SK-N-SH (cell line): Measurements from ENCODE around the gene HDAC4. TPM values are rescaled to one million over a fixed set of nuclear protein-coding genes. Genes with fewer than 3 reads are reported as not detected.
A peak's percentile ranks its signal among the peaks of the same experiment; 100 is the strongest.

Experiments used
- CTCF ChIA-PET: fragments of 300-600, 350-600 bp; formaldehyde crosslinking; extraction: SDS; loops from one replicate; lab custom pipeline; 2021; lab: Yijun Ruan, JAX
- POLR2A ChIA-PET: fragments of 350-600 bp; sonication (Branson Sonifier 250); formaldehyde crosslinking; extraction: SDS; loops from one replicate; lab custom pipeline; 2020; ENCODE audit warnings: antibody characterized with exemption, inconsistent platforms; lab: Yijun Ruan, JAX
- DNase-seq: peaks from one replicate; pipeline ENCODE4 v3.0.0; 2012
- H2AFZ ChIP-seq: fragments of 200-600 bp; sonication (generic); 2 replicates; pipeline ENCODE4 v1.8.1; 2016; ENCODE audit warnings: antibody characterized with exemption, mild to moderate bottlenecking, low read depth
- H3F3A ChIP-seq: fragments of 200-600 bp; sonication (generic); replicated peaks from 2 replicates; pipeline ENCODE3; 2016; ENCODE audit warnings: antibody characterized with exemption, mild to moderate bottlenecking; ENCODE audit not compliant: insufficient read depth
- H3K27ac ChIP-seq, 2 experiments: fragments of 200-500 bp in 1 of 2; fragments of 200-600 bp in 1 of 2; sonication (Bioruptor generic) in 1 of 2; sonication (generic), shearing (Covaris generic) in 1 of 2; 2 replicates each; pipeline versions ENCODE4 v1.5.1 to v1.6.1; 2014 to 2016; ENCODE audit warnings: low read depth in 2 of 2, inconsistent platforms in 1 of 2, low read length in 1 of 2, mild to moderate bottlenecking in 1 of 2, mixed read lengths in 1 of 2
- H3K27me3 ChIP-seq: fragments of 200-600 bp; sonication (generic), shearing (Covaris generic); 2 replicates; pipeline ENCODE4 v1.6.1; 2016; ENCODE audit warnings: mixed run types; ENCODE audit not compliant: insufficient read depth
- H3K36me3 ChIP-seq, 2 experiments: fragments of 200-500 bp in 1 of 2; fragments of 200-600 bp in 1 of 2; sonication (Bioruptor generic) in 1 of 2; sonication (generic) in 1 of 2; replicated peaks in 1 of 2; 2 replicates each; pipeline versions ENCODE3 to v1.5.1; 2014 to 2016; ENCODE audit warnings: low read length in 1 of 2, mild to moderate bottlenecking in 1 of 2; ENCODE audit not compliant: insufficient read depth in 2 of 2, control insufficient read depth in 1 of 2
- H3K4me1 ChIP-seq, 2 experiments: fragments of 200-500 bp in 1 of 2; fragments of 200-600 bp in 1 of 2; sonication (Bioruptor generic) in 1 of 2; sonication (generic), shearing (Covaris generic) in 1 of 2; 2 replicates each; pipeline versions ENCODE4 v1.5.1 to v1.6.1; 2014 to 2016; ENCODE audit warnings: low read depth in 1 of 2, low read length in 1 of 2, mixed run types in 1 of 2; ENCODE audit not compliant: insufficient read depth in 2 of 2, control insufficient read depth in 1 of 2
- H3K4me2 ChIP-seq: fragments of 200-600 bp; sonication (generic), shearing (Covaris generic); 2 replicates; pipeline ENCODE4 v1.6.1; 2017; ENCODE audit warnings: mixed run types
- H3K4me3 ChIP-seq, 2 experiments: fragments of 200-500 bp in 1 of 2; fragments of 200-600 bp in 1 of 2; sonication (Bioruptor generic) in 1 of 2; sonication (generic), shearing (Covaris generic) in 1 of 2; 2 replicates each; pipeline versions ENCODE4 v1.5.1 to v1.8.1; 2014 to 2016; ENCODE audit warnings: low read depth in 2 of 2, inconsistent platforms in 1 of 2, low read length in 1 of 2, mild to moderate bottlenecking in 1 of 2, mixed read lengths in 1 of 2, moderate library complexity in 1 of 2
- H3K79me2 ChIP-seq: fragments of 200-600 bp; sonication (generic); 2 replicates; pipeline ENCODE4 v1.8.1; 2017; ENCODE audit warnings: mild to moderate bottlenecking; ENCODE audit not compliant: insufficient read depth
- H3K9ac ChIP-seq: fragments of 200-600 bp; sonication (generic); 2 replicates; pipeline ENCODE4 v1.6.1; 2017; ENCODE audit warnings: mixed run types
- H3K9me2 ChIP-seq: fragments of 200-600 bp; sonication (generic); 2 replicates; pipeline ENCODE4 v1.6.1; 2017; ENCODE audit warnings: mixed run types
- H3K9me3 ChIP-seq: fragments of 200-600 bp; sonication (generic); 2 replicates; pipeline ENCODE4 v1.6.1; 2017; ENCODE audit warnings: mixed run types, mild to moderate bottlenecking, moderate library complexity
- H4K20me1 ChIP-seq: fragments of 200-600 bp; sonication (generic); 2 replicates; pipeline ENCODE4 v1.6.1; 2017; ENCODE audit warnings: mild to moderate bottlenecking, mixed run types; ENCODE audit not compliant: insufficient read depth
- ELF1 ChIP-seq: IDR thresholded peaks from 2 replicates; pipeline ENCODE4 v1.4.0; 2012
- EP300 ChIP-seq, 2 experiments: IDR thresholded peaks; 2 replicates each; pipeline versions ENCODE4 v1.4.0 to v1.6.1; 2012; ENCODE audit warnings: borderline replicate concordance in 1 of 2, low read depth in 1 of 2, low read length in 1 of 2
- FOSL2 ChIP-seq: IDR thresholded peaks from 2 replicates; pipeline ENCODE4 v1.4.0; 2012; ENCODE audit warnings: low read depth, mild to moderate bottlenecking, moderate library complexity, borderline replicate concordance
- FOXJ3 ChIP-seq: sonication (generic); formaldehyde crosslinking; IDR thresholded peaks from 2 replicates; pipeline ENCODE4 v1.5.1; 2020; ENCODE audit warnings: mild to moderate bottlenecking, missing genetic modification reagents
- IRF3 ChIP-seq: fragments of 150-350 bp; IDR thresholded peaks from 2 replicates; pipeline ENCODE4 v1.6.1; 2016; ENCODE audit warnings: mild to moderate bottlenecking, low read depth, low read length
- JUND ChIP-seq: IDR thresholded peaks from 2 replicates; pipeline ENCODE4 v1.4.0; 2012
- MAX ChIP-seq: IDR thresholded peaks from 2 replicates; pipeline ENCODE4 v1.4.0; 2012; ENCODE audit warnings: low read depth
- MEF2A ChIP-seq: IDR thresholded peaks from 2 replicates; pipeline ENCODE4 v1.4.0; 2012; ENCODE audit warnings: low read depth, borderline replicate concordance
- MXI1 ChIP-seq: IDR thresholded peaks from 2 replicates; pipeline ENCODE4 v1.6.1; 2012; ENCODE audit warnings: mild to moderate bottlenecking, low read depth, low read length, improper control_type of control experiment
- NFIC ChIP-seq: IDR thresholded peaks from 2 replicates; pipeline ENCODE4 v1.4.0; 2012; ENCODE audit warnings: borderline replicate concordance
- PBX3 ChIP-seq: IDR thresholded peaks from 2 replicates; pipeline ENCODE4; 2012
- POLR2AphosphoS5 ChIP-seq: IDR thresholded peaks from 2 replicates; pipeline ENCODE4 v1.6.1; 2012; ENCODE audit warnings: low read depth, low read length
- RAD21 ChIP-seq: IDR thresholded peaks from 2 replicates; pipeline ENCODE4 v1.6.1; 2012; ENCODE audit warnings: mild to moderate bottlenecking, low read length
- RCOR1 ChIP-seq: fragments of 150-350 bp; IDR thresholded peaks from 2 replicates; pipeline ENCODE4 v1.6.1; 2017; ENCODE audit warnings: antibody characterized with exemption, low read length
- RFX5 ChIP-seq: IDR thresholded peaks from 2 replicates; pipeline ENCODE4 v1.6.1; 2012; ENCODE audit warnings: mild to moderate bottlenecking, improper control_type of control experiment, low read length
- TAF1 ChIP-seq: IDR thresholded peaks from 2 replicates; pipeline ENCODE4 v1.6.1; 2012; ENCODE audit warnings: low read depth, mild to moderate bottlenecking, low read length, moderate library complexity, borderline replicate concordance
- TEAD4 ChIP-seq: IDR thresholded peaks from 2 replicates; pipeline ENCODE4 v1.4.0; 2012; ENCODE audit warnings: mild to moderate bottlenecking, borderline replicate concordance; ENCODE audit not compliant: insufficient read depth
- YY1 ChIP-seq: IDR thresholded peaks from 2 replicates; pipeline ENCODE4 v1.4.0; 2012; ENCODE audit warnings: low read depth, mild to moderate bottlenecking
- WGBS: methylation state at CpG from one replicate; pipeline ENCODE4 v1.1.6; 2017; ENCODE audit warnings: low lambda C conversion rate; 5-methylcytosine and 5-hydroxymethylcytosine counted together
- polyA plus RNA-seq, 3 experiments: library from polyadenylated mRNA; depleted of rRNA; stranded (reverse); fragments of >200 nt; gene quantifications; 2 replicates each; pipeline ENCODE4 v1.2.3, GENCODE V29; 2012
- TF ChIP-seq, protein P1 (sequence below): IDR thresholded peaks from 2 replicates; pipeline ENCODE4 v1.4.0; 2012; ENCODE audit warnings: low read depth, borderline replicate concordance

Gene HDAC4
- polyA plus RNA-seq, 1 of the 3 experiments (the other 2 are of a cell fraction) = 5.5 TPM

DNA sequence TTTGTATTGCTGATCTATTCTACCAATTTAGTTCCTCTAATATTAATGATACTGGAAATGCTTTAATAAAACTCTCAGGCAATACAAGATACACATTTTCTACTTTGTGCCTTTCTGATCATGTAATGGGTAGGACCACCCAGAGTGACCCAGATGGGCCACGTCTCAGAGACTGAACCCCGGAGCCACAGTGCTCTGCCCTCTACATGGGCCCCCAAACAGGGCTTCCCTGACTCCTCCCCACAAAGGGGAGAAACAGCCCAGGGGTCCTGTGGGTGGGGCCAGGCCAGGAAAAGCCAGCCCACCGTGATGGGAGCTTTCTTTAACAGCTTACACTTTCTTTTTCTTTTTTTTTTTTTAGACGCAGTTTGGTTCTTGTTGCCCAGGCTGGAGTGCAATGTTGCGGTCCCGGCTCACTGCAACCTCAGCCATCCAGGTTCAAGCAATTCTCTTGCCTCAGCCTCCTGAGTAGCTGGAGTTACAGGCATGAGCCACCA, 18.4 kb downstream of the HDAC4 start:
- no peak for DNase-seq
- Histone ChIP-seq H3K4me3 (no peak overlapping the region), H3K79me2 (no peaks in the 10 kb centered on the region; the same call in 1 of the 2 replicates), H3K27ac (no peak overlapping the region), H3K9me2 (no peaks in the 10 kb centered on the region), H3K4me1 (peaks cover 0 to 9% of the 10 kb centered on the region in 2 experiments; a peak in 1 of 4 replicates), H3F3A (no peaks in the 10 kb centered on the region), H3K27me3 (no peaks in the 10 kb centered on the region), H2AFZ (no peak overlapping the region), H4K20me1 (no peaks in the 10 kb centered on the region), H3K4me2 (no peak overlapping the region), H3K9ac (no peak overlapping the region), H3K36me3 (no peaks in the 10 kb centered on the region), H3K9me3 (no peaks in the 10 kb centered on the region)
- TF ChIP-seq PBX3 = no peak
- TF ChIP-seq EP300 (IDR thresholded peaks at IDR 0.05; ENCODE audit: borderline replicate concordance in 1 of 2, low read depth in 1 of 2, low read length in 1 of 2) = no peak
- no peak for TF ChIP-seq JUND
- TF ChIP-seq RFX5 = no peak
- TF ChIP-seq FOSL2 = no peak
- CTCF ChIA-PET = interaction anchor here (1.1 kb wide), 1 partner anchor 610 kb away, joined by 3 read pairs; no protein-coding TSS in a partner anchor
- WGBS = 95% methylated on average over 6 of the region's 6 CpGs
- POLR2A ChIA-PET = no interaction called here

DNA sequence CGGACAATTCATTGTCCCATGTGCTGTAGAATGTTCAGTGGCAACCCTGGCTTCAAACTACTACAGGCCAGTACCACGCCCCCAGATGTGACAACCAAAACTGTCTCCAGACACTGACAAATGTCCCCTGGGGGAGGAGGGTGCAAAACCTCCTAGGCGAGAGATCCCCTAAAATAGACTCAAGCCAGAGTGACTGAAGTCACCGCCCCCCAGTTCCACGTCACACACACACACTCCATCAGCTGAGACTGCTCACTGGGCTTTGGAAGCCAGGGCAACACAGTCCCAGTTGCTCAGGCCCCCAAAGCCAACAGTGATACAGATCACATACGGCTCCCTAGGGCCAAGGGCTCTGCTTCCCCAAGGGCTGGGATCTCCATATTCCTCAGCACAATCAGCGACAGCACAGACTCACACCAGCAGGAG, 19.1 kb downstream of the HDAC4 start:
- H3K36me3 ChIP-seq = no peaks in the 10 kb centered on the region
- DNase-seq = peak; percentile 45
- H3K27ac ChIP-seq = no peak overlapping the region
- CTCF ChIA-PET = interaction anchor here (1.9 kb wide), 1 partner anchor 238 kb away, joined by 5 read pairs; no protein-coding TSS in a partner anchor
- peaks cover 0 to 10% of the 10 kb centered on the region in 2 experiments; a peak in 1 of 4 replicates for H3K4me1 ChIP-seq
- no peaks in the 10 kb centered on the region for H4K20me1 ChIP-seq
- H3K27me3 ChIP-seq = no peaks in the 10 kb centered on the region
- H3K9ac ChIP-seq = no peak overlapping the region
- H2AFZ ChIP-seq = no peak overlapping the region
- H3K4me2 ChIP-seq = no peak overlapping the region
- no peaks in the 10 kb centered on the region for H3K9me3 ChIP-seq
- no peak overlapping the region for H3K4me3 ChIP-seq
- H3K79me2 ChIP-seq = no peaks in the 10 kb centered on the region; the same call in 1 of the 2 replicates
- H3K9me2 ChIP-seq = no peaks in the 10 kb centered on the region
- POLR2A ChIA-PET = no interaction called here
- WGBS = 89% methylated on average over 7 of the region's 7 CpGs
- no peaks in the 10 kb centered on the region for H3F3A ChIP-seq
- TF ChIP-seq IRF3 (no peak), MAX (no peak), TEAD4 (no peak), POLR2AphosphoS5 (no peak), NFIC (no peak), FOXJ3 (no peak), MEF2A (no peak), MXI1 (no peak), RCOR1 (no peak), RAD21 (no peak), TAF1 (no peak), YY1 (no peak), ELF1 (no peak), EP300 (IDR thresholded peaks at IDR 0.05; ENCODE audit: borderline replicate concordance in 1 of 2, low read depth in 1 of 2, low read length in 1 of 2) (no peak)
- TF ChIP-seq, protein P1, sequence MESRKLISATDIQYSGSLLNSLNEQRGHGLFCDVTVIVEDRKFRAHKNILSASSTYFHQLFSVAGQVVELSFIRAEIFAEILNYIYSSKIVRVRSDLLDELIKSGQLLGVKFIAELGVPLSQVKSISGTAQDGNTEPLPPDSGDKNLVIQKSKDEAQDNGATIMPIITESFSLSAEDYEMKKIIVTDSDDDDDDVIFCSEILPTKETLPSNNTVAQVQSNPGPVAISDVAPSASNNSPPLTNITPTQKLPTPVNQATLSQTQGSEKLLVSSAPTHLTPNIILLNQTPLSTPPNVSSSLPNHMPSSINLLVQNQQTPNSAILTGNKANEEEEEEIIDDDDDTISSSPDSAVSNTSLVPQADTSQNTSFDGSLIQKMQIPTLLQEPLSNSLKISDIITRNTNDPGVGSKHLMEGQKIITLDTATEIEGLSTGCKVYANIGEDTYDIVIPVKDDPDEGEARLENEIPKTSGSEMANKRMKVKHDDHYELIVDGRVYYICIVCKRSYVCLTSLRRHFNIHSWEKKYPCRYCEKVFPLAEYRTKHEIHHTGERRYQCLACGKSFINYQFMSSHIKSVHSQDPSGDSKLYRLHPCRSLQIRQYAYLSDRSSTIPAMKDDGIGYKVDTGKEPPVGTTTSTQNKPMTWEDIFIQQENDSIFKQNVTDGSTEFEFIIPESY = no peak
